SK-N-MC (cell line): ENCODE measurements around the gene GPR32.

Source experiments
- EZH2 ChIP-seq: fragments of 200-600 bp; sonication (generic); IDR thresholded peaks from one replicate; pipeline ENCODE4 v1.6.1; 2017; ENCODE audit warnings: antibody characterized with exemption
- POLR2AphosphoS5 ChIP-seq: IDR thresholded peaks from 2 replicates; pipeline ENCODE4 v1.6.1; 2012; ENCODE audit warnings: mild to moderate bottlenecking, low read depth, low read length, borderline replicate concordance

DNA sequence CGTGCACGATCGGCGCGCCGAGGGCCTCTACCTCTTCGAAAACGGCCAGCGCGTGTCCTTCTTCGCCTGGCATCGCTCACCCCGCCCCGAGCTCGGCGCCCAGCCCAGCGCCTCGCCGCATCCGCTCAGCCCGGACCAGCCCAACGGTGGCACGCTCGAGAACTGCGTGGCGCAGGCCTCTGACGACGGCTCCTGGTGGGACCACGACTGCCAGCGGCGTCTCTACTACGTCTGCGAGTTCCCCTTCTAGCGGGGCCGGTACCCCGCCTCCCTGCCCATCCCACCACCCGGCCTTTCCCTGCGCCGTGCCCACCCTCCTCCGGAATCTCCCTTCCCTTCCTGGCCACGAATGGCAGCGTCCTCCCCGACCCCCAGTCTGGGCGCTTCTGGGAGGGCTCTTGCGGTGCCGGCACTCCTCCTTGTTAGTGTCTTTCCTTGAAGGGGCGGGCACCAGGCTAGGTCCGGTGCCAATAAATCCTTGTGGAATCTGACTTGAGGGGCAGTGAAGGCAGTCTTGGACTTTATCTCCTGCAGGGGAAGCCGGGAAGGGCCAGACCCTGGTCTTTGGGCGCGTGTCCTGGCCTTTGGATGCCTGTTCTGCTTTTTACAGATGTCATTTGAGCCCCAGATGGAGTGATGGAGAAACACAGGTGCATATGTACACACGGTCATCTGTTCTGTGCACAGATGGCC, 44.9 kb upstream of the GPR32 start:
- TF ChIP-seq EZH2, result no peak
- no peak for TF ChIP-seq POLR2AphosphoS5
